PC-3 (cell line): ENCODE data around the gene B4GALT1.
"Not testable (repeated sequence)": the region's sequence is repeated elsewhere in the genome, so short reads cannot be mapped to it uniquely, and the experiment has no call there.

Experiments
- EZH2 ChIP-seq: fragments of 300-600 bp; sonication (generic); IDR thresholded peaks from one replicate; pipeline ENCODE4 v1.6.1; 2017; ENCODE audit warnings: antibody characterized with exemption, mild to moderate bottlenecking, low read length; ENCODE audit not compliant: unreplicated experiment
- TF ChIP-seq, protein P1 (sequence below): fragments of 300-600 bp; sonication (generic); conservative IDR thresholded peaks from 2 replicates; pipeline ENCODE4 v1.5.1; 2017; ENCODE audit warnings: antibody characterized with exemption, low read depth, mild to moderate bottlenecking, low read length

- not testable (repeated sequence) for TF ChIP-seq EZH2
- TF ChIP-seq, protein P1, sequence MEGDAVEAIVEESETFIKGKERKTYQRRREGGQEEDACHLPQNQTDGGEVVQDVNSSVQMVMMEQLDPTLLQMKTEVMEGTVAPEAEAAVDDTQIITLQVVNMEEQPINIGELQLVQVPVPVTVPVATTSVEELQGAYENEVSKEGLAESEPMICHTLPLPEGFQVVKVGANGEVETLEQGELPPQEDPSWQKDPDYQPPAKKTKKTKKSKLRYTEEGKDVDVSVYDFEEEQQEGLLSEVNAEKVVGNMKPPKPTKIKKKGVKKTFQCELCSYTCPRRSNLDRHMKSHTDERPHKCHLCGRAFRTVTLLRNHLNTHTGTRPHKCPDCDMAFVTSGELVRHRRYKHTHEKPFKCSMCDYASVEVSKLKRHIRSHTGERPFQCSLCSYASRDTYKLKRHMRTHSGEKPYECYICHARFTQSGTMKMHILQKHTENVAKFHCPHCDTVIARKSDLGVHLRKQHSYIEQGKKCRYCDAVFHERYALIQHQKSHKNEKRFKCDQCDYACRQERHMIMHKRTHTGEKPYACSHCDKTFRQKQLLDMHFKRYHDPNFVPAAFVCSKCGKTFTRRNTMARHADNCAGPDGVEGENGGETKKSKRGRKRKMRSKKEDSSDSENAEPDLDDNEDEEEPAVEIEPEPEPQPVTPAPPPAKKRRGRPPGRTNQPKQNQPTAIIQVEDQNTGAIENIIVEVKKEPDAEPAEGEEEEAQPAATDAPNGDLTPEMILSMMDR, result not testable (repeated sequence)
These were observed 6.7 kb downstream of the B4GALT1 start for GRCh38 chr9:33160446-33160845.
